ENCODE data around the gene COL25A1. TPM values are rescaled to one million over a fixed set of nuclear protein-coding genes. Genes with fewer than 3 reads are reported as not detected.

The COL25A1 gene
- total RNA-seq, 1 donor: 0.27 TPM

- no peak for TF ChIP-seq CTCF (IDR thresholded peaks at IDR 0.05; ENCODE audit: insufficient read depth, low read length)
- DNase-seq (ENCODE audit: low read depth): no peak
- H3K4me3 ChIP-seq (ENCODE audit: low read depth, low read length): peak within 1 kb of the TSS; percentile 62
These were observed 539.8 kb downstream of the COL25A1 start, which contains the start of gene ETNPPL for GRCh38 chr4:108762559-108763225. ETNPPL (minus strand) TSS chr4:108763053; CDS start chr4:108762898, 155 bp downstream.

Other genes starting within 250 kb of the COL25A1 start
- 13.5 and 29.6 TPM in 2 replicates for gene SEC24B, start 131.2 kb upstream of the COL25A1 start, total RNA-seq (ENCODE audit: low replicate concordance)